Stimulated activated CD8-positive, alpha-beta memory T cell treated with anti-CD3 and anti-CD28 coated beads, Interleukin-12 subunit alpha, Interleukin-12 subunit beta, amount 100 ng/mL, for 1 hour (primary cell): Measurements from ENCODE around the gene BRD3.
A peak's percentile ranks its signal among the peaks of the same experiment; 100 is the strongest.
"Not testable (repeated sequence)": the region's sequence is repeated elsewhere in the genome, so short reads cannot be mapped to it uniquely, and the experiment has no call there.

Experiments used
- DNase-seq: peaks from one replicate; pipeline ENCODE4 v3.0.0-alpha.2; 2020; ENCODE audit warnings: low read depth

Gene BRD3

DNA sequence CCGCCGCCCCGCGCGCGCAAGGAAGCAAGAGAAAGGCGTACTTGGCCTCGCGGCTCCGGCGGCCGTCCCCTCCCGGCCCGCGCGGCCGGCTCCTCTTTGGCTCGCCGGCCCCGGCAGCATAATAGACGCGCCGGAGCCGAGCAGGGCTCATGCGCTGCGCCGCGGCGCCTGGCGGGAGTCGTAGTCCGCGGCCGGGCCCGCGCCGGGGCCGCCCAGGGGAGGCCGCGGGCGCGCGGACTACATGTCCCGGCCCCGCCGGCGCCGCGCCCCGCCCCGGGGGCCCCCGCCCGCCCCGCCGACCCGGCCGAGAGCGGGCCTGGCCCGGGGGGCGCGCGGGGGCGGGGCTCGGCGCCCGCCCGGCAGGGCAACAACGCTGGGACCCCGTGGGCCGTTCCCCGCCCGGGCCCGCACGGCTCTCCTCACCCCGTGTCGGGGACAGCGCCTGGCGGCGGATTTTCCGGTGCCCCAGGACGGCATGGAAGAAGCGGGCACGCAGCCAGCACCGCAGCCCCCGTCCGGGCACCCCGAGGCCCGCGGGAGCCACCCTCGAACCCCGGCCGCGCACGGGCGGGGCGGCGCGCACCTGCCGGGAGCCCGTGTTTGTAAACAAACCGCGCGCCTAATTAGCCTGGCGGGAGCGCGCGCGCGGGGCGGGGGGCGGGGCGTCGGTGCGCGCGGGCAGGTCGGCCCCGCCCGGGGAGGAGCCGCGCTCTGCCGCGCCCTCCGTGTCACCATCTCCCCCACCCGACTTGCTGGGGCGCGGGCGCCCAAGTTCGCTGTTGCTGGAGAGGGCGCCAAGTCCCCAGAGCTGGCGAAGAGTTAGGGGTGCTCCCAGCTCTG, at the start of gene BRD3:
BRD3 (minus strand) TSS at position 123 of the 840 bp plus-strand sequence. CDS start 14,549 bp downstream, outside the sequence.
- peak; percentile 62 for DNase-seq

DNA sequence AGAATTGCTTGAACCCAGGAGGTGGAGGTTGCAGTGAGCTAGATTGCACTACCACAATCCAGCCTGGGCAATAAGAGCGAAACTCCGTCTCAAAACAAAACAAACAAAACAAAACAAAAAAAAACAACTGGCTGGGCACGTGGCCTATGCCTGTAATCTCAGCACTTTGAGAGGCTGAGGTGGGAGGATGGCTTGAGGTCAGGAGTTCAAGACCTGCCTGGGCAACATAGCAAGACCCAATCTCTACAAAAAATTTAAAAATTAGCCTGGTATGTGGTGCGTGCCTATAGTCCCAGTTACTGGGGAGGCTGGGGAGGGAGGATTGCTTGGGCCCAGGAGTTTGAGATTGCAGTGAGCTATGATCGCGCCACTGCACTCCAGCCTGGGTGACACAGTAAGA, 44.7 kb upstream of the BRD3 start:
- DNase-seq, result no peak

DNA sequence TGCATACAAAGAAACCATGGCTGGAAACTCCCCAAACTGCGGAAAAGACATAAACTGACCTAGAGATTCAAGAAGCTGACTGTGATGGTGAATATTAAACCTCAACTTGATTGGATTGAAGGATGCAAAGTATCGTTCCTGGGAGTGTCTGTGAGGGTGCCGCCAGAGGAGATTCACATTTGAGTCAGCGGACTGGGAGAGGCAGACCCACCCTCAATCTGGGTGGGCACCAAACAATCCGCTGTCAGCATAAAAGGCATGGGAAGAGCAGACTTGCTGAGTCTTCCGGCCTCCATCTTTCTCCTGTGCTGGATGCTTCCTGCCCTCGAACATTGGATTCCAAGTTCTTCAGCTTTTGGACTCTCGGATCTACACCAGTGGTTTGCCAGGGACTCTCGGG, 43.2 kb upstream of the BRD3 start:
- DNase-seq, result no peak

DNA sequence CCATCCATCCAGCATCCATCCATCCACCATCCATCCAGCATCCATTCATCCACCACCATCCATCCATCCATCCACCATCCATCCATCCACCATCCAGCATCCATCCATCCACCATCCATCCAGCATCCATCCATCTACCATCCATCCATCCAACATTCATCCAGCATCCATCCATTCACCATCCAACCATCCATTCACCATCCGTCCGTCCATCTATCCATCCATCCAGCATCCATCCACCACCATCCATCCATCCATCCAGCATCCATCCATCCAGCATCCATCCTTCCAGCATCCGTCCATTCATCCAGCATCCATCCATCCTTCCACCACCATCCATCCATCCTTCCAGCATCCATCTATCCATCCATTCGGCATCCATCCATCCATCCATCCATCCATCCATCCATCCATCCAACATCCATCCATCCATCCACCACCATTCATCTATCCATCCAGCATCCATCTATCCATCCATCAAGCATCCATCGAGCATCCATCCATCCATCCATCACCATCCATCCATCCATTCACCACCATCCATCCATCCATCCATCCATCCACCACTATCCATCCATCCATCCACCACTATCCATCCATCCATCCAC, 35.7 kb upstream of the BRD3 start:
- DNase-seq, result no peak

DNA sequence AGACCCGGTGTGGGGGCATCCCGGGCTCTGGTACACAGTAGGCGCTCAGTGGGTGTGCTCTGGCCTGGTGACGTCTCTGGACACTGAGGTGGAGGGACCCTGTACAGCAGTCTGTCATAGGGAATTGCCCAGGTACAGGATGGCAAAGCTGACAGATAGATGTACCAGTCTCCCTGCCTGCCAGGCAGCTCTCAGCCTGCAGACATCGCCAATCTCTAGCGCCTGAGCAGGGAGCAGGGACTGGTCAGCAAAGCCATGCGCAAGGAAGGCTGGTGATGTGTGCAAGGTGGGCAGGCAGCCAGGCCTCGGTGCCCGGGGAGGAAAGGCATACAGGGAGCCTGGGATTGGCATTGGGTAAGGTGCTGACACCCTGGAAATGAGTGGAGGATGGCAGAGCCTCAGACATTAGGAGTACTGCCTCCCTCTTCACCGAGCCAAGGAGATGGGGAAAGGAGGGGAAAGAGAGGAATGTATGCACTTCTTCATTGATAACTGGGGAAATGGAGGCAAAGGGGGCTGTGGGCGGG, 33.9 kb upstream of the BRD3 start:
- no peak for DNase-seq

DNA sequence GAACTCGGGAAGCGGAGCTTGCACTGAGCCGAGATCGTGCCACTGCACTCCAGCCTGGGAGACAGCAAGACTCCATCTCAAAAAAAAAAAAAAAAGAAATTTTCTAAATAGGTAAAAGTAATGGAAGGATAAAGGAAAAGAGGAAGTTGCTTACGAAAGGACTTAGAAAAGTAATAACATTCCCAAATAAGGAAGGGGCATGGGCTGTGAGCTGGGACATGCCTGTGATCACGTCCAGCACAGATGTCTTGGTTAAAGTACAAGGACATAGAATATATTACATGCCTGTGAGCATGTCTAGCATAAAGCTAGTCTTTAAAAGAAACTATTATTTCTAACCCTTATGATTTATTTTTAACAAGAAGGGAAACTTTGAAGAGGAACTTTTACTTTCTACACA, 33.3 kb upstream of the BRD3 start:
- not testable (repeated sequence) for DNase-seq

DNA sequence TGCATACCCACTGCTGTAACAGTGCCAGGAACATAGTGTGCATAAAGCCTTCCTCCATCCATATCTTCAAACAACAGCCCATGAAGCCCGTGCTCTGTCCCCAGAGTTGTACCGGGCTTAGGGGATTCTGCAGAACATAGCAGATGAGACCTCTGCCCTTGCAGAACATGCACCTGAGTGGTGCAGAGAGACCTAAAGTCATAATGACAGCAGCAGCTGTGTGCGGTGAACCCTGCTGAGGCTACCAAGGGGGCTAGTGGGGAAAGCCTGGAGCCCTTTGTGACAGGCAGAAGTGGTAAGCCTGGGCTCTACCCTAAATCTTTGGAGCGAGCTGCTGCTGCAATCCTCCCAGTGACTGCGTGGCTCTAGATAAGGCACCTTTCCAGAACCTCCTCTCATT, 32.2 kb upstream of the BRD3 start:
- DNase-seq, result no peak

DNA sequence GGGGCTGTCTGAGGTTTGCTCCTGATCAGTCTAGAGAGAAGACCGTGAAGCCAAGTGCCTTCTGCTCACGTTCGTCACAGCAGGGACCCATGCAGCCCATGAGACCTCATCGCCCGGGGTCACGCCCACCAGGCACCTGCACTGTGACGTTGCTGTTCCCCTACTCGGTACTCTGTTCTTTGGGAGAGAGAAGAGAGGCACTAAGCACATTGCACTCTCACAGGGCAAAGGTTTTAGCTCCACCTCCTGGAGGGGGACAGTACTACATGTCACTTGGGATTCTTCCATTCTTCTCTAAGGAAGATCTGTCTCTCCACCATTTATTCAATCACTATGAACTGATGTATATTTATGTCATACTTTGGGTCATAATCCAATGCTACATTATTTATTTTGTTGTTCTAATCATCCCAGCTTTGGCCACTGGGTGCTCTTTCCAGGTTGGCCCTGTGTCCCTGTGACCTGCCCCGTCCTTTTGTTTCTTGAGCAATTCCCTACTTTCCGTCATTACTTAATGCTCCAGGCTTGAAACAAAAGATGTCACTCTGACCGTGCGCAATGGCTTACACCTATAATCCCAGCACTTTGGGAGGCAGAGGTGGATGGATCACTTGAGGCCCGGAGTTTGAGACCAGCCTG, 31.4 kb upstream of the BRD3 start:
- DNase-seq, result peak; percentile 27

DNA sequence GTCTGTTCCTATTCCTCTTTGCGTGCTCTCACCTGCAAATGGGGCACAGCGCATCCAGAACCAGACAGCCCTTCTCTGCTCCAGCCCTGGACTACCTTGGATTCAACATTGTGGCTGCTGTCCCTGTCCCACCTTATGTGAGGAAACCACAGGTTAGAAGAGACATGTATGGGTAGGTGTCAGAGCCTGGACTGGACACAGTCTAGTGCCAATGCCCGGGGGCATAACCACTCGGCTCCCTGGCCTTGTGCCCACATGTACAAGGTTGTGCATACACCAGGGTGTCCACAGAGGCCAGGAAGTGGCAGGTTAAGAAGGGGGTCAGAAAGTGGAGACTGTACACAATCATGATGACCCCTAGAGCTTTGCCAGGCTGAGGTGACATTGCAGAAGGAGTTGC, 22.1 kb upstream of the BRD3 start:
- DNase-seq, result no peak

DNA sequence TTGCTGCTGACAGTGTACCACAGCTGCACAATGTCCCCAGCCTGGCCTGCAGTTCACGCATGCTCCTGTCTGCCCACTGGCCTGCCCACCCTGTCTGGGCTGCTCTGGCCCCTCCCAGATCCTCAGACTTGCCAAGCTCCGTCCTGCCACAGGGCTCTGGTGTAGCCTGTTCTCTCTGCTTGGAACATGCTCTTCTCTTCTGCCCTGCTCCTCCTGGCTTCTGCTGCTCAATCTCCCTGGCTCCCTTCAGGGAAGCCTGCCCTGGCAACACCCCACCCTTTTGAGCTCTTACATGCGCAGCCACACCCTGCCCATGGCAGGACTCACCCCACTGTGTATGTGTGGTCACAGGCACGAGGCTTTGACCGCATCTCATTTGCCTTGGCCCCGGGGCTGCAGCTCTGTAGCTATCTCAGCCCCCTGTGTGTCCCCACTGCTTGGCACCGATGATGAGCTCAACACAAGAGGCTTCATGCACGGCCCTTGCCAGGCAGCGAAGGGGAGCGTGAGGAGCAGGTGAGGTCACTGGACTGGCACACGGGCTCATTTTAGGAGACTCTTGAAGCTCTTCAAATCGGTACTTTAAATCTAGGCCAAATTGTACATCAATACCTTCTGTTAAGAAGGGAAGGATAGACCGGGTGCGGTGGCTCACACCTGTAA, 20.4 kb upstream of the BRD3 start:
- DNase-seq, result no peak

DNA sequence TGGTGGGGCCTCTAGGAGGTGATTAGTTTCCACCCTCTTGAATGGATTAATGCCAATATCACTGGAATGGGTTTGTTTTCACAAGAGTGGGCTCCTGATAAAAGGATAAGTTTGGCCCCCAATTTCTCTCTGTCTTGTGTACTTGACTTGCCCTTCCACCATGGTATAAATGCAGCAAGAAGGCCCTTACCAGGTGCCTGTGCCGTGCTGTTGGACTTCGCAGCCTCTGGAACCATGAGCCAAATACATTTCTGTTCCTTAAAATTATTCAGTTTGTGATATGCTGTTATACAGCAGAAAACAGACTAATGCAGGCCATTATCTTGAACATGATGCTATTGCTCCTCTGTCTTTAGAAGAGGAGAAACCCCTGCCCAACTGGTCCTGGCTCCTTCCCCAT, 17.8 kb upstream of the BRD3 start:
- DNase-seq, result no peak

DNA sequence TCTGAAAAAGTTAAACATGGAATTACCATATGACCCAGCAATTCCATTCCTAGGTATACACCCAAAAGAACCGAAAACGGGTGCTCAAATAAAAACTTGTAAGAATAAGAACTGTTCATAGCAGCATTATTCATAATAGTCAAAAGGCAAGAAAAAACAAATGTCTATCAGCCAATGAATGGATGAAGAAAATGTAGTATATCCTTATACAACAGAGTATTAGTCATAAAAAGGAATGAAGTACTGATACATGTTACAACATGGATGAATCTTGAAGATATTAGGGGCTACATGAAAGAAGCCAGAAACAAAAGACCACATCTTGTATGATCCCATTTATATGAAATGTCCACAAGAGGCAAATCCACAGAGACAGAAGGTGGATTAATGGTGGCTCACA, 15.6 kb upstream of the BRD3 start:
- DNase-seq, result no peak

DNA sequence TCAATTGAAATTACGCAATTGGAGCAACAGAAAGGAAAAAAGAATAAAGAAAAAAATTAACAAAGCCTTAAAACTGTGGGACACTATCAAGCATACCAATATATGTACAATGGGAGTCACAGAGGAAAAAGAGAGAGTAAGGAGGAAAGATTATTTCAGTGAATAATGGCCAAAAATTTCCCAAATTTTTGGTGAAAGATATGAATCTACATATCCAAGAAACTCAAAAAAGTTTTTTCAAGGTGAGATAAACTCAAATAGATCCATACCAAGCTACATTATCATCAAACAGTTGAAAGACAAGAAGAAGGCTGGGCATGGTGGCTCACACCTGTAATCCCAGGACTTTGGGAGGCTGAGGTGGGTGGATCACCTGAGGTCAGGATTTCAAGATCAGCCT, 8.8 kb upstream of the BRD3 start:
- no peak for DNase-seq

DNA sequence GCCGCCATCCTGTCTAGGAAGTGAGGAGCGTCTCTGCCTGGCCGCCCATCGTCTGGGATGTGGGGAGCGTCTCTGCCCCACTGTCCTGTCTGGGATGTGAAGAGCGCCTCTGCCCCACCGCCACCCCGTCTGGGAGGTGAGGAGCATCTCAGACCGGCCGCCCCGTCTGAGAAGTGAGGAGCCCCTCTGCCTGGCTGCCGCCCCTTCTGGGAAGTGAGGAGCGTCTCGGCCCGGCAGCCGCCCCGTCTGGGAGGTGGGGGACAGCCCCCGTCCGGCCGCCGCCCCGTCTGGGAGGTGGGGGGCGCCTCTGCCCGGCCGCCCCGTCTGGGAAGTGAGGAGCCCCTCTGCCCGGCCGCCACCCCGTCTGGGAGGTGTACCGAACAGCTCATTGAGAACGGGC, 7.9 kb upstream of the BRD3 start:
- DNase-seq, result not testable (repeated sequence)

DNA sequence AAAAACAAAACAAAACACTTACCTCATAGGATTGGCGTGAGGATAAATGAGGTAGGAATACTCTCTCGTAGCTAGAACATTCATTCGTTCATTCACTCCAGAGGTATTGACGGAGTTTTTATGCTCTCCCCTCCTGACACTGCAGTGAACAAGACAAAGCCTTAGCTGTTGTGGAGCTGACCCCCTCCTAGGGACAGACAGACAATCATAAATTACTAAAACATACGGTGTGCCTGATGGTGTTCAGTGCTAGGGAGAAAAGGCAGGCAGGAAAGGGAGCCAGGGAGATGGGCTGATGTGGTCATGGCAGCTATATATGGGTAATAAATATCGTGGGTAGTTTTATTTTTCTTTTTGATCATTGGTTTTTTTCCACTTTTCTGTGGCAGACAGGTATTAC, 5.7 kb upstream of the BRD3 start:
- no peak for DNase-seq

DNA sequence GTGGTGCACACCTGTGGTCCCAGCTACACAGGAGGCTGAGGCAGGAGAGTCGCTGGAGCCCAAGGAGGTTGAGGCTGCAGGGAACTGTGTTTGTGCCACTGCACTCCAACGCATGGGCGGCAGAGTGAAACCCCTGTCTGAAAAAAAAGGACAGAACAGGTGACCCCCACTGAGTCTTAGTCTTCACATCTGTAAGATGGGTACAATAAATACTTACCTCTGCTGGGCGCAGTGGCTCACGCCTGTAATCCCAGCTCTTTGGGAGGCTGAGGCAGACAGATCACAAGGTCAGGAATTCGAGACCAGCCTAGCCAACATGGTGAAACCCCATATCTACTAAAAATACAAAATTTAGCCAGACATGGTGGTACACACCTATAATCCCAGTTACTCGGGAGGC, 4.9 kb upstream of the BRD3 start:
- DNase-seq, result not testable (repeated sequence)

DNA sequence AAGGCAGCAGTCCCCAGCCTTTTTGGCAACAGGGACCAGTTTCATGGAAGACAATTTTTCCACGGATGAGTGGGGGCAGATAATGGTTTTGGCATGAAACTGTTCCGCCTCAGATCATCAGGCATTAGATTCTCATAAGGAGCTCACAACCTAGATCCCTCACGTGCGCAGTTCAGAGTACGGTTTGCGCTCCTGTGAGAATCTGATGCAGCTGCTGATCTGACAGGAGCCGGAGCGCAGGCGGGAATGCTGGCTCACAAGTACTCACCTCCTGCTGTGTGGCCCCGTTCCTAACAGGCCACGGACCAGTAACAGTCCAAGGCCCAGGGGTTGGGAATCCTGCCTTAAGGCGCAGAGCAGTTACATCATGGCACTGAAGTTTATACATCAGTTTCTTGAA, 3.3 kb upstream of the BRD3 start:
- no peak for DNase-seq

DNA sequence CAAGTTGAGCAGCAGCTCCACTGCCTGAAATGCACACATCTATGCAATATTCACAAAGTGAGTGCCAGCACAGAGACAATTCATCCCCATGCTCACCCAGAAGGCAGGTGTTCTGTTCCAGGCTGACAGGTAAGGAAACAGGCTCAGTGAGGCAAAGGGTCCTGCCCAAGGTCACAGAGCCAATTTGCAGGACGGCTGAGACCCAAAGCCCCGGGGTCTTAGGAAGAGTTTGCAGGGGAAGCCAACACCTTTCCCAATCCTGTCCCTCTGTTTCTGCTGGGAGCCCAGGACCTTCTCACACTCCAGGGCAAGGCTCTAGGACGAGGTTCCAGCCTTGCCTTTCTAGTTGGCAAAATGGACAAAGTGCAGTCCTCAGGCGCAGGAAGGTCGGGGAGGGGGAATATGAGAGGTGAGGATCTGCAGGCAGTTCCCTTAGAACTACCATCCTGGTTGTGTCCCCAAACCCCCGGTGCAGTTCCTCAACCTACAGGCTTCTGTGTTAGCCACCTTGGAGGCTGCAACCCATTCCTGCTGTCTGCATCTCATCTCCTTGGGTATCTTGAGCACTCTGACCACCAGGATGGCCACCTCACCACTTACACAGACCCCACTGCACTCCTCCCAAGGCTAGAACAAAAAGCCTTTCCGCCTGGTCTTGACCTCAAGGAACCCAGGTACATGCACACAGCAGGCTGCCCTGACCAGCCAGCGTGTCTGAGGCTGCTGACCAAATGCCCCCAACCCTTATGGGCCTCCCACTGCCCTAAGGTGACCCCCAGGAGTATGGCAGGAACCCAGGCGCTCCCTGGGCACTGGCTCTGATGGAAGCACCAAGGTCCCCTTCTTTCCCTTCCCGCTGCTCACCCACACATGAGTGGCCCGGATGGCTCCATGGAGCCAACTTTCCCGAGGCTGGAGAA, 1.9 kb upstream of the BRD3 start:
- DNase-seq, result no peak

DNA sequence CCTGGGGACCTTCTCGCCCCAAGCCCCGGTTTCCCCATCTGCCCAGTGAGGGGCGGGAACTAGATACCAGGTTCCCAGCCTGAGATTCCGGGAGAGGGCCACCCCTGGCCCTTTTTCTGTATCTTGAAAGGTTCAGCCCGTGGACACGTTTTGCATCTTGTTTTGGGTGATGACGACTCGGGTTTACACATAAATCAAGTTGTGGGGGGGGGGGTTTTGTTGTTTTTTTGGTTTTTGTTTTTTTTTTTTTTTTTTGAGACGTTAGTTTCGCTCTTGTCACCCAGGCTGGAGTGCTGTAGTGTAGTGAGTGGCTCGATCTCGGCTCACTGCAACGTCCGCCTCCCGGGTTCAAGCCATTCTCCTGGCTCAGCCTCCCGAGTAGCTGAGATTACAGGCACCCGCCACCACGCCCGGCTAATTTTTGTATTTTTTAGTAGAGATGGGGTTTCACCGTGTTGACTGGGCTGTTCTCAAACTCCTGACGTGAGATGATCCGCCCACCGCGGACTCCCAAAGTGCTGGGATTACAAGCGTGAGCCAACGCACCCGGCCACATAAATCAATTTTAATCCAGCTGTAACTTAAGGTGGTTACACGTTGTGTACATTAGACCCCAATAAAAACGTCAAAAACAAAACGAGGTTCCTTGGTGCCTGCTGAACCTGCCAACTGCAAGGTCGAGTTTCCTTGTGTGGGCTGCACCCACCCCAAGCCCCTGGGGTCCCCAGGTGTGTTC, 1.1 kb upstream of the BRD3 start:
- DNase-seq, result no peak
